ENCODE results near the gene TSR3.

Gene TSR3

GRCh38 chr16:1315081-1316032 is 36.3 kb downstream of the TSR3 start:
- DNase-seq (ENCODE audit: low read depth, low spot score): no peak
- no peak overlapping the region for H3K4me3 ChIP-seq (ENCODE audit: low read length)

GRCh38 chr16:1314399-1315068 is 37.1 kb downstream of the TSR3 start:
- no peak for DNase-seq (ENCODE audit: low read depth, low spot score)
- H3K4me3 ChIP-seq (ENCODE audit: low read length): no peak overlapping the region

DNA sequence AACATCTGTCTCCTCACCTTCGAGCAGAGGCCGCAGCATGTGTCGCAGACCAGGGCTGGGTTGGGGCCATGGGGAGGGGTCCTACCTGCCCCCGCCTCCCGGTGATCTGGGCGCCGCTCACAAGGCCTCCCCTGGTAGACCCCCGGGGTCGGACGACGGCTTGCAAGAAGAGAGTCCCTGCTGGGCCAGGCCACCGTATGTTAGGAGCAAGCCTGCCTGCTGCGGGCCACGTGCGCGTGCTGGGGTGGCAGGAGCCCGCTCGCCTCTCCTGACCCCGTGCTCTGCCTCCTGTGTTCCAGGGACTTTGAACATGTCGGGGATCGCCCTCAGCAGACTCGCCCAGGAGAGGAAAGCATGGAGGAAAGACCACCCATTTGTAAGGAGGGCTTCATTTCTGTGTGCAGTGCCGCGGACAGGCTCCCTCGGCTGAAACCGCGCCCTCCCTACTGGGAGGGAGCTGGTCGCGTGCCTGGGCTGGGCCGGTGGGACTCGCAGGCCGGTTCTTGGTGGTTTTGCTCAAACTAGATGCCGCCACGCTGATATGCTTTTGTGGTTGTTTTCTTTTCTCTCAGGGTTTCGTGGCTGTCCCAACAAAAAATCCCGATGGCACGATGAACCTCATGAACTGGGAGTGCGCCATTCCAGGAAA is 37.8 kb downstream of the TSR3 start:
- no peak overlapping the region for H3K4me3 ChIP-seq (ENCODE audit: low read length)
- no peak for DNase-seq (ENCODE audit: low read depth, low spot score)

- H3K4me3 ChIP-seq (ENCODE audit: low read length): no peak overlapping the region
- DNase-seq (ENCODE audit: low read depth, low spot score): no peak
These were observed 38.8 kb downstream of the TSR3 start for GRCh38 chr16:1312903-1313302.

DNA sequence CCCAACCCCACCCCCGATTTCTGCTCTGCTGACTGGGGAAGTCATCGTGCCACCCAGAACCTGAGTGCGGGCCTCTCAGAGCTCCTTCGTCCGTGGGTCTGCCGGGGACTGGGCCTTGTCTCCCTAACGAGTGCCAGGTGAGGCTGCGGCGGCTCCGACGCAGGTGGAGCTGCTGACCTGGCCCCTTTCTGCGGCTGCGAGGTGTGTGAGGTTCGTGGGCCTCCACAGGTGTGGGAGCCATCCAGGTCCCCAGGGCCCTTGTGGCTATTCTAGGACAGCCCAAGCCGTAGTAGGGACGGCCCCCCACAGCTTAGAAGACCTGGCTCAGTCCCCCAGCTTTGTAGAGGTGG is 39.2 kb downstream of the TSR3 start:
- H3K4me3 ChIP-seq (ENCODE audit: low read length): no peak overlapping the region; the same call in 1 of the 2 replicates
- no peak for DNase-seq (ENCODE audit: low read depth, low spot score)

- H3K4me3 ChIP-seq (ENCODE audit: low read length): peak overlapping the region; percentile 99
- DNase-seq (ENCODE audit: low read depth, low spot score): no peak
These were observed 39.8 kb downstream of the TSR3 start for GRCh38 chr16:1311738-1312466.

DNA sequence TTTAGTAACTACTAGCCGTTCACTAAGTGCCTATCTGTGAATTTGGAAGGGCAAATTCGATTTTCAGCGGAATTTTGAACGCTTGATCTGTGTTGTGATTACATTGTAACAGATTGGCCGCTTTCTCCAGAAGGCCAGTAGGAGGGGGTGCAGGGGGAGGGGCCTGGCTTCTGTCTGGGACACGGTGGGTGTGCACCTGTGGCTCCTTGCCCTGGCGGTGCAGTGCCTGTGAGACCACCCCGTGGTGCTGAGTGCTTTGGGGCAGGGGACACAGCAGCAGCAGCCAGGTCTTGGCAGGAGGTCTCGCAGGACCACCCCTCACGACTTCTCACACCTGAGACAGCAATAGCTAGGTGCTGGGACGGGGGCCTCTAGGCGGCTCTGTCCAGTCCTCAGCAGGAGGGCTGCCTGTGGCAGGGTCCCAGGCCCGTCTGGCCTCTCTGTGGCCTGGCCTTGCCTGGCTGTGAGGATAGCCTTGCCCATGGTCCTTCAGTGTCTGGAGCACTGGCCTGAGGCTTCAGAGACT is 40.4 kb downstream of the TSR3 start:
- DNase-seq (ENCODE audit: low read depth, low spot score): no peak

GRCh38 chr16:1310832-1311200 is 40.9 kb downstream of the TSR3 start:
- peak overlapping the region; percentile 99 for H3K4me3 ChIP-seq (ENCODE audit: low read length)
- DNase-seq (ENCODE audit: low read depth, low spot score): peak; percentile 26

More for the DNA sequence above, 40.4 kb downstream of the TSR3 start:
- H3K4me3 ChIP-seq (ENCODE audit: low read length): peak overlapping the region; percentile 99

DNA sequence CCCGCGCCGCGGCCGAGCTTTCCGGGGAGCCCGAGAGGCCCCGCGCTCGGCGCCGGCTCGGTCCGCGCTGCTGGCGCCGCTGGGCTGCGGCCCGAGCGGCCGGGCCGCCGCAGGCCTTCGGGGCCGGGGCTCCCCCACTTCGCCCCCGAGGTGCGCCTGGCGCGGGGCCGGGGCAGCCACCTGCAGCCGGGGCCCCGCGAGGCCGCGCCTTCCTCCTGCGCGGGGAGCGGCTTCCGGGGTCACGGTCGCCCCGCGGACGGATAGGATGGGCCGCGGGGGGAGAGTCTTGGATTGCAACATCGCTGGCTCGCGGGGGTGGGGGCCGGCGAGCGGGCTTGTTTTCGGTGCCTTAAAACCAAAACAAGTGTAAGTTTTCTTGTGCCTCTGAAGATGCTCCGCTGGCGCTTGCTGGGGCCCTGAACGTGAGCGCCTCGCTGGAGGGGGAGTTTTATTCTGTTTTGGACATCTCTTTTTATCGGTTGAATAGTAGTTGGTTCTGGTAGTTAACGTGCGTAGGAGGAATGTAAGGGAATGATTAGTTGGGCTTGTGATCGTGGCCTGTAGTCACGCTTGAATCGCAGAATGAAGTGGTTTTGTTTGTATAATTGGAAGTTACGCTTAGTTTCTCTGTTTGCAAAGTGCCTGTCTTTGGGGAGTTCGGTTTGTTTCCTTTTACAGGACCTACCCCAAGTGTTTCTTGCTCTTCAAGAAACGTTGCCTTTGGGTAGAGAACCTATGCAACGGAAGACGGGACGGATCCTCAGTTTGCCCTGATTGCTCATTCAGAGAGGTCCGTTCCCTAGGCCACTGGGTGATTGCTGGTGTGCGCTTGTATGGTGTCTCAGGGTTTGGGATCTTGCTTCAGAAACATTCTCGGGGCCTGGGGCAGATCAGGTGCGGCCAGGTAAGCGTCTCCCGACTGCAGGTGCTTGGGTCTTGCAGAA is 41.5 kb downstream of the TSR3 start:
- DNase-seq (ENCODE audit: low read depth, low spot score): no peak
- peak overlapping the region; percentile 99 for H3K4me3 ChIP-seq (ENCODE audit: low read length)

GRCh38 chr16:1308977-1309885 is 42.4 kb downstream of the TSR3 start, which contains the start of gene UBE2I:
Gene UBE2I (plus strand): TSS chr16:1309636. CDS start chr16:1314031, 4,395 bp downstream.
- peak; percentile 98 for DNase-seq (ENCODE audit: low read depth, low spot score)
- peak within 1 kb of the TSS; percentile 99 for H3K4me3 ChIP-seq (ENCODE audit: low read length)

GRCh38 chr16:1308036-1308976 is 43.4 kb downstream of the TSR3 start:
- peak overlapping the region; percentile 51 for H3K4me3 ChIP-seq (ENCODE audit: low read length)
- peak; percentile 53 for DNase-seq (ENCODE audit: low read depth, low spot score)

- H3K4me3 ChIP-seq (ENCODE audit: low read length): no peak overlapping the region
- no peak for DNase-seq (ENCODE audit: low read depth, low spot score)
These were observed 45.3 kb downstream of the TSR3 start for GRCh38 chr16:1306334-1306733.

GRCh38 chr16:1305823-1306222 is 45.9 kb downstream of the TSR3 start:
- peak; percentile 21 for DNase-seq (ENCODE audit: low read depth, low spot score)
- H3K4me3 ChIP-seq (ENCODE audit: low read length): no peak overlapping the region

DNA sequence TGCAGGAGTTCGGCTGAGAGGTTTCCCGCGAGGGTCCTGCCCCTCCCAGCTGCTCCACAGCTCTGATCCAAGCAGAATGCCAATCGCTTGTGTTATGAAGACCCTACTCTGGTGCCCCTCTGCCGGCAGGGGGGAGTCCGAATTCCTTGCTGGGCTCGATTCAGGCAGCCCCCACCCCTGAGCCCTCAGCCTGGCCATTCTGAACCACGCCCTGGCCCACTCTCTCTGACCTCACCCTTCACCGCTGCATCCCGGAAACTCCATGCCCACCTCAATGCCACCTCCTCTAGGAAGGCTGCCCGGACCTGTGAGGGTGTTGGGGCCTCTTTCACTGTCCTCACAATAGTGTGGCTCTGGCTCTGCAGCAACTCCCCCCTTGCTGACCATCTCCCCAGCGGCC is 50.1 kb downstream of the TSR3 start:
- no peak overlapping the region for H3K4me3 ChIP-seq (ENCODE audit: low read length)
- DNase-seq (ENCODE audit: low read depth, low spot score): no peak

GRCh38 chr16:1300664-1301476 is 50.8 kb downstream of the TSR3 start:
- peak overlapping the region; percentile 42 for H3K4me3 ChIP-seq (ENCODE audit: low read length)
- no peak for DNase-seq (ENCODE audit: low read depth, low spot score)

Measured in Jurkat, Clone E6-1 (cell line).